AG04449 (cell line): ENCODE results near the gene BMP10.

Source experiments
- CTCF ChIA-PET: fragments of 350-600 bp; formaldehyde crosslinking; extraction: SDS; loops from one replicate; lab custom pipeline; 2021; ENCODE audit warnings: antibody characterized with exemption; lab: Yijun Ruan, JAX
- POLR2A ChIA-PET: fragments of 400-600, 350-600 bp; formaldehyde crosslinking; extraction: SDS; loops from one replicate; lab custom pipeline; 2020; ENCODE audit warnings: antibody characterized with exemption, inconsistent platforms; lab: Yijun Ruan, JAX
- DNase-seq: peaks from one replicate; pipeline ENCODE4 v3.0.0-alpha.2; 2010; ENCODE audit warnings: low read depth, low spot score
- H3K4me3 ChIP-seq: 2 replicates; pipeline ENCODE4 v1.5.1; 2011; ENCODE audit warnings: low read depth, mild to moderate bottlenecking, control low read depth, low read length
- CTCF ChIP-seq: IDR thresholded peaks from one replicate; pipeline ENCODE4 v1.5.1; 2011; ENCODE audit warnings: mild to moderate bottlenecking, moderate library complexity, low read length, control low read depth, inconsistent platforms; ENCODE audit not compliant: insufficient read depth; ENCODE audit errors: missing control alignments

Gene BMP10

GRCh38 chr2:68915393-68915792 is 44.2 kb upstream of the BMP10 start:
- H3K4me3 ChIP-seq = no peak overlapping the region
- no peak for TF ChIP-seq CTCF
- POLR2A ChIA-PET = no interaction called here

GRCh38 chr2:68913359-68913758 is 42.2 kb upstream of the BMP10 start:
- H3K4me3 ChIP-seq = no peak overlapping the region
- TF ChIP-seq CTCF = no peak
- ChIA-PET POLR2A (no interaction called here), CTCF (interaction anchor here (0.9 to 4.2 kb wide), 9 partner anchors 11 to 449 kb away, joined by 3 to 34 read pairs (median 4); no protein-coding TSS in a partner anchor)
- DNase-seq = no peak

More at GRCh38 chr2:68915393-68915792, 44.2 kb upstream of the BMP10 start:
- CTCF ChIA-PET = interaction anchor here (0.8 to 1.9 kb wide), 5 partner anchors 10 to 207 kb away, joined by 3 to 5 read pairs (median 4); no protein-coding TSS in a partner anchor
- no peak for DNase-seq

GRCh38 chr2:68912732-68913131 is 41.5 kb upstream of the BMP10 start:
- ChIA-PET POLR2A (no interaction called here), CTCF (interaction anchor here (0.9 to 4.2 kb wide), 6 partner anchors 12 to 204 kb away, joined by 3 to 34 read pairs (median 6); no protein-coding TSS in a partner anchor)
- H3K4me3 ChIP-seq = no peak overlapping the region
- TF ChIP-seq CTCF = no peak
- no peak for DNase-seq

GRCh38 chr2:68912111-68912510 is 40.9 kb upstream of the BMP10 start:
- no peak for TF ChIP-seq CTCF
- POLR2A ChIA-PET = no interaction called here
- no peak overlapping the region for H3K4me3 ChIP-seq
- no peak for DNase-seq
- CTCF ChIA-PET = interaction anchor here (0.8 to 4.2 kb wide), 11 partner anchors 9 to 449 kb away, joined by 3 to 34 read pairs (median 3); no protein-coding TSS in a partner anchor

GRCh38 chr2:68911709-68912108 is 40.5 kb upstream of the BMP10 start:
- no peak for TF ChIP-seq CTCF
- POLR2A ChIA-PET = no interaction called here
- no peak overlapping the region for H3K4me3 ChIP-seq
- CTCF ChIA-PET = interaction anchor here (0.5 to 4.2 kb wide), 11 partner anchors 9 to 448 kb away, joined by 3 to 34 read pairs (median 3); no protein-coding TSS in a partner anchor
- DNase-seq = no peak

GRCh38 chr2:68911246-68911645 is 40.0 kb upstream of the BMP10 start:
- TF ChIP-seq CTCF = no peak
- ChIA-PET CTCF (interaction anchor here (0.5 to 4.2 kb wide), 10 partner anchors 10 to 448 kb away, joined by 3 to 34 read pairs (median 4); no protein-coding TSS in a partner anchor), POLR2A (no interaction called here)
- no peak overlapping the region for H3K4me3 ChIP-seq
- no peak for DNase-seq
